GM23338 (cell line): ENCODE measurements around the gene GOSR2. TPM values are rescaled to one million over a fixed set of nuclear protein-coding genes. Genes with fewer than 3 reads are reported as not detected.

Experiments
- ATAC-seq: fragments of 200-7000 bp; cut with Tn5 transposase; 3 replicates; pipeline ENCODE4 v1.9.1; 2020
- DNase-seq: peaks from one replicate; pipeline ENCODE4 v3.0.0-alpha.2; 2015; ENCODE audit warnings: low spot score
- H2AFZ ChIP-seq: fragments of 200-600 bp; sonication (generic); 2 replicates; pipeline ENCODE4 v1.8.0; 2016; ENCODE audit warnings: antibody characterized with exemption, mild to moderate bottlenecking, moderate library complexity
- H3F3A ChIP-seq: fragments of 200-600 bp; sonication (generic); replicated peaks from 2 replicates; pipeline ENCODE4 v1.8.0; 2017; ENCODE audit warnings: antibody characterized with exemption, mixed run types, low read depth
- H3K27ac ChIP-seq: fragments of 200-600 bp; sonication (generic); 2 replicates; pipeline ENCODE4 v1.6.1; 2016; ENCODE audit warnings: low read depth
- H3K27me3 ChIP-seq: fragments of 200-600 bp; sonication (generic); 2 replicates; pipeline ENCODE4 v1.8.0; 2016; ENCODE audit warnings: mild to moderate bottlenecking, mixed run types, moderate library complexity; ENCODE audit not compliant: insufficient read depth
- H3K36me3 ChIP-seq: fragments of 200-600 bp; sonication (generic); 2 replicates; pipeline ENCODE4 v1.8.0; 2016; ENCODE audit warnings: mild to moderate bottlenecking; ENCODE audit not compliant: insufficient read depth
- H3K4me1 ChIP-seq: fragments of 200-600 bp; sonication (generic); 2 replicates; pipeline ENCODE4 v1.8.0; 2016; ENCODE audit warnings: mild to moderate bottlenecking, moderate library complexity; ENCODE audit not compliant: insufficient read depth
- H3K4me2 ChIP-seq: fragments of 200-600 bp; sonication (generic); 2 replicates; pipeline ENCODE4 v1.7.1; 2017; ENCODE audit warnings: mixed run types
- H3K4me3 ChIP-seq: fragments of 200-600 bp; sonication (generic); 2 replicates; pipeline ENCODE4 v1.6.1; 2016; ENCODE audit warnings: mixed run types
- H3K79me2 ChIP-seq: fragments of 200-600 bp; sonication (generic); replicated peaks from 2 replicates; pipeline ENCODE4 v1.8.0; 2017; ENCODE audit warnings: mild to moderate bottlenecking; ENCODE audit not compliant: insufficient read depth
- H3K9me2 ChIP-seq: fragments of 200-600 bp; sonication (generic); 2 replicates; pipeline ENCODE4 v1.8.0; 2017; ENCODE audit not compliant: insufficient read depth
- H4K20me1 ChIP-seq: fragments of 200-600 bp; sonication (generic); replicated peaks from 2 replicates; pipeline ENCODE4 v1.8.0; 2017; ENCODE audit warnings: mild to moderate bottlenecking; ENCODE audit not compliant: insufficient read depth
- H3K27ac Mint-ChIP-seq: 2 replicates; pipeline ENCODE4 v1.8.0; 2020; ENCODE audit warnings: inconsistent platforms, mild to moderate bottlenecking, moderate library complexity, mixed read lengths
- H3K27me3 Mint-ChIP-seq: 3 replicates; pipeline ENCODE4 v1.8.0; 2022; ENCODE audit warnings: low read depth, mild to moderate bottlenecking, moderate library complexity, mixed read lengths, inconsistent platforms; ENCODE audit not compliant: insufficient read depth, poor library complexity
- H3K36me3 Mint-ChIP-seq: 3 replicates; pipeline ENCODE4 v1.8.0; 2021; ENCODE audit warnings: low read depth, mild to moderate bottlenecking, inconsistent platforms, moderate library complexity, mixed read lengths
- H3K4me1 Mint-ChIP-seq: 3 replicates; pipeline ENCODE4 v1.8.0; 2020; ENCODE audit warnings: mild to moderate bottlenecking, inconsistent platforms, mixed read lengths
- H3K4me3 Mint-ChIP-seq: 3 replicates; pipeline ENCODE4 v1.8.0; 2021; ENCODE audit warnings: moderate library complexity, mild to moderate bottlenecking, inconsistent platforms, mixed read lengths
- H3K9me3 Mint-ChIP-seq: 3 replicates; pipeline ENCODE4 v1.8.0; 2020; ENCODE audit warnings: moderate library complexity, mild to moderate bottlenecking, inconsistent platforms, mixed read lengths
- CREB1 ChIP-seq: fragments of 250-450 bp; sonication (Bioruptor Pico); IDR thresholded peaks from 2 replicates; pipeline ENCODE4 v1.5.0; 2020; ENCODE audit warnings: low read depth, mild to moderate bottlenecking, moderate library complexity
- EZH2 ChIP-seq: fragments of 200-600 bp; sonication (generic); IDR thresholded peaks from one replicate; pipeline ENCODE4 v1.8.0; 2017; ENCODE audit warnings: antibody characterized with exemption, mild to moderate bottlenecking, low read depth; ENCODE audit not compliant: unreplicated experiment
- JUNB ChIP-seq: IDR thresholded peaks from one replicate; pipeline ENCODE4 v1.6.1; 2016; ENCODE audit warnings: antibody characterized with exemption; ENCODE audit not compliant: unreplicated experiment
- NANOG ChIP-seq: IDR thresholded peaks from 2 replicates; pipeline ENCODE4 v1.6.1; 2016; ENCODE audit warnings: antibody characterized with exemption, borderline replicate concordance
- ZNF331 ChIP-seq: fragments of 250-450 bp; sonication (Bioruptor Pico); IDR thresholded peaks from 2 replicates; pipeline ENCODE4 v1.5.0; 2020; ENCODE audit warnings: low read depth, mild to moderate bottlenecking, moderate library complexity
- polyA plus RNA-seq: library from polyadenylated mRNA; unstranded; fragments of >200 nt; fragmentation: Nextera tagmentation; extraction: Ambion mirVana; gene quantifications from 2 replicates; pipeline ENCODE4 v1.2.1, GENCODE V29; 2016
- total RNA-seq: library from RNA; depleted of rRNA; stranded (reverse); fragments of >200 nt; shearing (Covaris generic); gene quantifications from 2 replicates; pipeline ENCODE4 v1.2.3, GENCODE V29; 2014
- TF ChIP-seq, protein P1 (sequence below): fragments of 250-450 bp; sonication (Bioruptor Pico); IDR thresholded peaks from 2 replicates; pipeline ENCODE4 v1.5.0; 2020; ENCODE audit warnings: mild to moderate bottlenecking, moderate library complexity

GOSR2 gene
- total and polyA plus RNA-seq, 2 experiments from 2014 or later: 33.2 to 36.2 TPM

DNA sequence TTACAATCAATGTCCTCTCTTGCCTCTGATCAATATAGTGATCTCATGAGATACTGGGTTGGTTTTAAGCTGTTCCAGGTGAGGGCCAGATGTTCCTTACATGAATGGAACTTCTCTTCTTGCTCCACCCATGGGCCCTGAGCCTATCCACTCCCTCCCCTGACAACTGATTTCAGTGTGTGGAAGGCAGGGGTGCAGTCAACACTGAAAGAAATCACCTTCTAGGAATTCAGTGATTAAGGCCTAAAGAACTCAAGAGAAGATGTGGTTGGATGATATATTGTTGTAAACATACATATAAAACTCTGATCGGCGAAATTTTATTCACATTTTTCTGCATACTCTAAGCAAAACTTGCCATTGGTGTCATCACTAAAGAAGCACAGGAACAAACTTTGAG, 6.7 kb upstream of the GOSR2 start (continued):
- TF ChIP-seq, protein P1, sequence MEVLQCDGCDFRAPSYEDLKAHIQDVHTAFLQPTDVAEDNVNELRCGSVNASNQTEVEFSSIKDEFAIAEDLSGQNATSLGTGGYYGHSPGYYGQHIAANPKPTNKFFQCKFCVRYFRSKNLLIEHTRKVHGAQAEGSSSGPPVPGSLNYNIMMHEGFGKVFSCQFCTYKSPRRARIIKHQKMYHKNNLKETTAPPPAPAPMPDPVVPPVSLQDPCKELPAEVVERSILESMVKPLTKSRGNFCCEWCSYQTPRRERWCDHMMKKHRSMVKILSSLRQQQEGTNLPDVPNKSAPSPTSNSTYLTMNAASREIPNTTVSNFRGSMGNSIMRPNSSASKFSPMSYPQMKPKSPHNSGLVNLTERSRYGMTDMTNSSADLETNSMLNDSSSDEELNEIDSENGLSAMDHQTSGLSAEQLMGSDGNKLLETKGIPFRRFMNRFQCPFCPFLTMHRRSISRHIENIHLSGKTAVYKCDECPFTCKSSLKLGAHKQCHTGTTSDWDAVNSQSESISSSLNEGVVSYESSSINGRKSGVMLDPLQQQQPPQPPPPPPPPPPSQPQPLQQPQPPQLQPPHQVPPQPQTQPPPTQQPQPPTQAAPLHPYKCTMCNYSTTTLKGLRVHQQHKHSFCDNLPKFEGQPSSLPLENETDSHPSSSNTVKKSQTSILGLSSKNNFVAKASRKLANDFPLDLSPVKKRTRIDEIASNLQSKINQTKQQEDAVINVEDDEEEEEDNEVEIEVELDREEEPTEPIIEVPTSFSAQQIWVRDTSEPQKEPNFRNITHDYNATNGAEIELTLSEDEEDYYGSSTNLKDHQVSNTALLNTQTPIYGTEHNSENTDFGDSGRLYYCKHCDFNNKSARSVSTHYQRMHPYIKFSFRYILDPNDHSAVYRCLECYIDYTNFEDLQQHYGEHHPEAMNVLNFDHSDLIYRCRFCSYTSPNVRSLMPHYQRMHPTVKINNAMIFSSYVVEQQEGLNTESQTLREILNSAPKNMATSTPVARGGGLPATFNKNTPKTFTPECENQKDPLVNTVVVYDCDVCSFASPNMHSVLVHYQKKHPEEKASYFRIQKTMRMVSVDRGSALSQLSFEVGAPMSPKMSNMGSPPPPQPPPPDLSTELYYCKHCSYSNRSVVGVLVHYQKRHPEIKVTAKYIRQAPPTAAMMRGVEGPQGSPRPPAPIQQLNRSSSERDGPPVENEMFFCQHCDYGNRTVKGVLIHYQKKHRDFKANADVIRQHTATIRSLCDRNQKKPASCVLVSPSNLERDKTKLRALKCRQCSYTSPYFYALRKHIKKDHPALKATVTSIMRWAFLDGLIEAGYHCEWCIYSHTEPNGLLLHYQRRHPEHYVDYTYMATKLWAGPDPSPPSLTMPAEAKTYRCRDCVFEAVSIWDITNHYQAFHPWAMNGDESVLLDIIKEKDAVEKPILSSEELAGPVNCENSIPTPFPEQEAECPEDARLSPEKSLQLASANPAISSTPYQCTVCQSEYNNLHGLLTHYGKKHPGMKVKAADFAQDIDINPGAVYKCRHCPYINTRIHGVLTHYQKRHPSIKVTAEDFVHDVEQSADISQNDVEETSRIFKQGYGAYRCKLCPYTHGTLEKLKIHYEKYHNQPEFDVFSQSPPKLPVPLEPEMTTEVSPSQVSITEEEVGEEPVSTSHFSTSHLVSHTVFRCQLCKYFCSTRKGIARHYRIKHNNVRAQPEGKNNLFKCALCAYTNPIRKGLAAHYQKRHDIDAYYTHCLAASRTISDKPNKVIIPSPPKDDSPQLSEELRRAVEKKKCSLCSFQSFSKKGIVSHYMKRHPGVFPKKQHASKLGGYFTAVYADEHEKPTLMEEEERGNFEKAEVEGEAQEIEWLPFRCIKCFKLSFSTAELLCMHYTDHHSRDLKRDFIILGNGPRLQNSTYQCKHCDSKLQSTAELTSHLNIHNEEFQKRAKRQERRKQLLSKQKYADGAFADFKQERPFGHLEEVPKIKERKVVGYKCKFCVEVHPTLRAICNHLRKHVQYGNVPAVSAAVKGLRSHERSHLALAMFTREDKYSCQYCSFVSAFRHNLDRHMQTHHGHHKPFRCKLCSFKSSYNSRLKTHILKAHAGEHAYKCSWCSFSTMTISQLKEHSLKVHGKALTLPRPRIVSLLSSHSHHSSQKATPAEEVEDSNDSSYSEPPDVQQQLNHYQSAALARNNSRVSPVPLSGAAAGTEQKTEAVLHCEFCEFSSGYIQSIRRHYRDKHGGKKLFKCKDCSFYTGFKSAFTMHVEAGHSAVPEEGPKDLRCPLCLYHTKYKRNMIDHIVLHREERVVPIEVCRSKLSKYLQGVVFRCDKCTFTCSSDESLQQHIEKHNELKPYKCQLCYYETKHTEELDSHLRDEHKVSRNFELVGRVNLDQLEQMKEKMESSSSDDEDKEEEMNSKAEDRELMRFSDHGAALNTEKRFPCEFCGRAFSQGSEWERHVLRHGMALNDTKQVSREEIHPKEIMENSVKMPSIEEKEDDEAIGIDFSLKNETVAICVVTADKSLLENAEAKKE (CRISPR knock-in tag): no peak
- TF ChIP-seq NANOG (no peak), ZNF331 (CRISPR knock-in tag) (no peak), JUNB (no peak), EZH2 (no peak)

- Histone ChIP-seq H4K20me1 (no peaks in the 10 kb centered on the region), H3K4me3 (no peak overlapping the region), H3K4me2 (no peak overlapping the region), H3K27ac (no peak overlapping the region), H3K9me2 (0 out of 2 replicates have a peak, but pooled peaks cover under 1% of the 10 kb centered on the region), H3F3A (no peaks in the 10 kb centered on the region), H3K36me3 (no peaks in the 10 kb centered on the region), H2AFZ (no peak overlapping the region), H3K27me3 (no peaks in the 10 kb centered on the region), H3K79me2 (no peaks in the 10 kb centered on the region), H3K4me1 (no peaks in the 10 kb centered on the region)
- no peak overlapping the region for H3K4me3 Mint-ChIP-seq
- TF ChIP-seq CREB1 (no peak), ZNF331 (CRISPR knock-in tag) (no peak)
- DNase-seq (no peak), ATAC-seq (no peak)
- peaks cover 5% of the 10 kb centered on the region for H3K27me3 Mint-ChIP-seq
- no peaks in the 10 kb centered on the region for H3K9me3 Mint-ChIP-seq
- H3K4me1 Mint-ChIP-seq: peaks cover 5% of the 10 kb centered on the region; the same call in 2 of the 3 replicates
- no peak overlapping the region for H3K27ac Mint-ChIP-seq
- H3K36me3 Mint-ChIP-seq: no peaks in the 10 kb centered on the region; the same call in 2 of the 3 replicates
Observed at GRCh38 chr17:46916623-46917022, 6.3 kb upstream of the GOSR2 start.
